Measurements from ENCODE around the gene CIP2A.

The CIP2A gene

DNA sequence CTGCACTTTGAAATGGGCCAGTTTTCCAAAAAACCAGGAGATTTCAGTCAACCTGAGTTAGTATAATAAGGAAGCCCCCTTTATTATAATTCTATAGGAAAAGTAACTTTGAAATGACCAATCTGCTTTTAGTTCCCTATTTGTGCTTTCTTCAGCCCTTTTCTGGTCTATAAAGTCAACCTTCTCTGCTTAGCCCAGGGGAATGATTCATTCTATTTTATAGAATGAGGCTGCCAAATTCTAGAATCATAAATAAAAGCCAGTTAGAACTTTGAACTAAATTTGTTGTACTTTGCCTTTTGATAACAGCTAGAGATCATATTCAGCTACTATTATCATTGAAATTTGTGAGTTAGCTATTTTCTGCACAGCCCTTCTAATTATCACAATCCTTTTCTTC, 24.7 kb downstream of the CIP2A start:
- DNase-seq (ENCODE audit: low spot score) = no peak
- FAIRE-seq = no peak

DNA sequence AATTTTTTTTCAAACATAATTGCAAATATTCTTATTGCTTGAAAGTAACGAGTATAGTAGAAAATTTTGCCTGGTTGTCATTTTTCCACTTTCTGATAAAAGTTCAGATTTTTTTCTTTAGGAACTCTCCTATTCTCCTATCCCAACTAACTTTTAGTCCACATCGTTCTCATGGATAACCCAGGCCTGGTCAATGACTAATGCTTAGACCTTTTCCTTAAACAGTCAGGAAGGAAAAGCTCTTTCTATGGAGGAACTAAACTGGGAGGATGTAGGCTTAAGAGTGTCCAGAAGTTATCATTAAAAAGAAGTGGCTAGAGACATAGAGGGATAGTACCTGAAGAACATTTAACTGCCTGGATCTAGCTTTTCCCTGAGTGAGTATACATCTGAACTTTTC, 26.7 kb downstream of the CIP2A start:
- DNase-seq (ENCODE audit: low spot score) = no peak
- FAIRE-seq = no peak

DNA sequence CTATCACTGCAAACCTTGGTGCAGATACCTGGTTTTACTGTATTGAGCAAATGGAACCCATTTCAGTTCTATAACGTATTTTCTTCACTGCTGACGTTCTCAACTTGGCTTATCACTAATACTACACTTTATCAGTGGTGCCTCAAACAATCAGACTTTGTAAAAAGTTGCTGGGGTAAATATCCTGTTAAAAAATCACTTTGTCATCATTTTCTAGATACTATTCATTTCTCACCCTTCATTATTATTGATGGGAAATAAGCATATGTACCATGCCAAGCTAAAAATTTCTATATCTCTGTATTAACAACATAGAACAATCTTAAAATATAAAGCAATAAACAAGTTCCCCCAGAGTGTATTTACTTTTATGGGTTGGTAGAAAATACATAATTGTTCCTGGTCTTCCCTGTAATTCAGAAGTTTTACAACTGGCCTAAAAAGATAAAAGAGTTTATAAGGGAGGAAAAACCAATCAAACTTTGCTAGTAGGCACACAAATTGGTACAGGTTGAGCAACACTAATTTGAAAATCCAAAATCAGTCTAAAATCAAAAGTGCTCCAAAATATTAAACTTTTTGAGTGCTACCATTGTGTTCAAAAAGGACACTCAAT, 33.2 kb downstream of the CIP2A start:
- no peak for DNase-seq (ENCODE audit: low spot score)
- no peak for FAIRE-seq

DNA sequence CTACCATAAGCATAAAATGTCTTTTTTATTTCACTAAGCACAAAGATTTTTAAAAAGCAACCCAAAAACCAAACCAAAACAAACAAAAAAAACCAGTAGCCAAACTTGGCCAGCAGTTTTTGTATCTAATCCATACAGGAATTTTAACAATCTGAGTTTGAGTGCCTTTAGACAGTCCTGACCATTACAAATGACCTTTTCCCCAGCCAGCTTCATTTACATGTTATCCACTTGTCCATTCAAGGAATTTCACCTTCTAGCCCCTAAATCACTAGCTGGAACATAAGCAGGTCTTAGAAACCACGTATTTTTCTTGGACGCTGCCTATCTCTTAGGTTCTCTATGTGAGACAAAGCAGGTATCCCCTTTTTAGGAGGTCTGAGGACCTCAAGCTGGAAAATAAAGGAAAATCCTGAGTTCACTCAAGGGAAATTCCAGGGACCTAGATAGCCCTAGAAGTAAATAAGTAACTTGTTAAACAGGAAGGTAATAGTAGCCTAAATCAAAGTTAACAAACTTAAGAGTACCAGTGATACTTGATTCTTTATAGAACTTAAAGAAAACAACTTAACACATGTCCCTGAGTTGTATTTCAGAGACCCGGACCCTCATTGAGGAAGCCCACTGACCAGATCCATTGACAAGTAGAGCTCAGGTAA, 34.2 kb downstream of the CIP2A start:
- DNase-seq (ENCODE audit: low spot score) = no peak
- FAIRE-seq = no peak

DNA sequence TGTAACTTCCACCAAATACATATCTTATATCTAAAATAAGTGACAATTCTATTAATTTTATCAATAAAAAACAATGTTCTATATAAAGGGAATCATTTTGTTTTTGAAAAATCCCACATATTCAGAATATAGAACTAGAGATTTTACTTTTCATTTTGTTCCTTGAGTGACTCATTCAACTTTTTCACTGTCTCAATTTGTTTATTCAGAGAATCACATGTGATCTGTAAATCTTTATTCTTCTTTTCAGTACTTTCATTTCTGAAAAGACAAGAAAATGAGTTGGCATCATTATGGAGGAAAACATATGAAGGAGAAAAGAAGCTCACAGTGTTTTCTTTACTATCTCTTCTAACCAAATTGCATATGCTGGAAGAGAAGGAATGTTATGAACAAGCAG, 35.0 kb downstream of the CIP2A start:
- FAIRE-seq = no peak
- no peak for DNase-seq (ENCODE audit: low spot score)

DNA sequence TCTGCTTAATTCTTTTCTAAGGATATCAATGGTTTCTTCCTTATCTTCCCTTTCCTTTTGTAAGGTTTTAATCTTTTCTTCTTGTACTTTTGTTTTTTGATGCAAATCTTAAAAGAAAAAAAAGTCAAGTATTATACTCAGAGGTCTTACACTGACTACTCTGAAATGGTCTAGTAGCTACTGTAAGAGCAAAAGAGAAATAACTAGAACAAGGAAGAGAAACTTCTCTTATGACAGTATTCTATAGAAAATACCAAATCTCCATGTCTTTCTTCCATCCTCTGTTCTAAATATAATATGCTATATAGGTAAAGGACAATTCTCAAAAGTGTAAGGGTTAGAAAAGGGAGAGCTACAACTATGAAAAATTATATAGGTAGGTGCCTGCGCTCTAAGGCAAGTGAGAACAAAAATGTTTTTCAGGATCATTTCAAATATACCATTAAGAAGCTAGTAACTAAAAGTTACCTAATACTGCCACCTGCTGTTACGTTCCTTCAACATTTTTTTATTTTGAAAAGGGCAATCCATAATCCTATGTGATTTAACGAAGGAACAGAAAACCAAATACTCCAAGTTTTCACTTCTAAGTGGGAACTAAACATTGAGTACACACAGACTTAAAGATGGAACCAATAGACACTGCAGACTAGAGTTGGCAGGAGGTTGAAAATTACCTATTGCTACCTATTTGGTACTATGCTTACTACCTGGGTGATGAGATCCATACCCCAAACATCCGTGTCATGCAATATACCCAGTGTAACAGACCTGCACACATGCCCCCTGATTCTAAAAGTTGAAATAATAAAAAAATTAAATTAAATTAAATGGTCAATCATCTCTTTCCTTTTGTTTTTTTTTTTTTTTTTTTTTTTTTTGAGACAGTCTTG, 36.7 kb downstream of the CIP2A start:
- FAIRE-seq (no peak), DNase-seq (ENCODE audit: low spot score) (peak; percentile 13)

DNA sequence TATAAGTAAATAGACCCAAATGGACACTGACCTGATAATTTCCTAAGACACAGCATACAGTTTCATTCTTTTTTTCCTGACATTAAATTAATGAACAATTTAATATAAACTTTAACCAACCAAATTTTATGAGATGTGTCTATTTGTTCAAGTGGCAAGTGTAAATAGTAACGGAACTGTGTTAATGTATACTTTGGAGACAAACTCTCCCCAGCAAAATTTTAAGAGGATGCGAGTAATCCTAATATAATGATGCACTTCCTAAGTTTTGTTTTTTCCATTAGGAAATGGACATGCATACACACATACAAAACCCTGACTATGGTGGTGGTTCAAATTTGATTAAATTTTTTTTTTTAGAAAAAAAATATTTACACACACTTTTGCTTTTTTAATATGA, 40.4 kb downstream of the CIP2A start:
- DNase-seq (ENCODE audit: low spot score) (no peak), FAIRE-seq (no peak)

DNA sequence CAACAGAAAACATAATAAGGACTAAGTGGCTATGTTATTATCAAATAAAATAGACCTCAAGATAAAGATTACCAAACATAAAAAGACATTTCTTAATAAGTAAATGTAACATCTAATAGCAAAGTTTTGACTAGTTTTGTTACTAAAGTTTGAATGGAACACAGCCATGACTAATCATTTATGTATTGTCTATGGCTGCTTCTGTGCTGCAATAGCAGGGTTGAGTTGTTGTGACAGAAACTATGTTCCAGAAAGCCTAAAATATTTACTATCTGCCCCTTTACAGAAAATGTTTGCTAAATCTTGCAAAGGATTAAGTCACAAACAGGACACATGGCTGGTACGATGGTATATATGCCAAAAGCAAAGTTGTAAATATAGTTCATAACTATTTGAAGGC, 40.9 kb downstream of the CIP2A start:
- no peak for DNase-seq (ENCODE audit: low spot score)
- FAIRE-seq = no peak

DNA sequence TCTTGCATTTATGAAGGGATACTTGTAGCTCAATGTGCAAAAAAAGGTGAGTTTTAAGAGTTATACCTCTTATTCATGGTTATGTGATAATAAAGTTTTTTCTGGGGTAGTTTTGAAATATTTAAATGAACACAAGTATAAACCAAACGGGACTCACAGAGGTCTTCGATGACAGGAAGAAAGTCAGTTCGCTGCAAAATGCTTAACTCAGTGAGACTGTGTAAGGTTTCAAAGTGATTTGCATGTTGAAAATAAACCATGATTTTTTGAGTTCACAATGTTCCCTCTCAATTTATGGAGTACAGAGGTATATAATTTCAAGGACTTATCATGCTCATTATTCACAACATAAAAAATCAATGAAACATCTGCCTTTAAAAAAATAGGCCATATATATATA, 42.5 kb downstream of the CIP2A start:
- FAIRE-seq (no peak), DNase-seq (ENCODE audit: low spot score) (no peak)

DNA sequence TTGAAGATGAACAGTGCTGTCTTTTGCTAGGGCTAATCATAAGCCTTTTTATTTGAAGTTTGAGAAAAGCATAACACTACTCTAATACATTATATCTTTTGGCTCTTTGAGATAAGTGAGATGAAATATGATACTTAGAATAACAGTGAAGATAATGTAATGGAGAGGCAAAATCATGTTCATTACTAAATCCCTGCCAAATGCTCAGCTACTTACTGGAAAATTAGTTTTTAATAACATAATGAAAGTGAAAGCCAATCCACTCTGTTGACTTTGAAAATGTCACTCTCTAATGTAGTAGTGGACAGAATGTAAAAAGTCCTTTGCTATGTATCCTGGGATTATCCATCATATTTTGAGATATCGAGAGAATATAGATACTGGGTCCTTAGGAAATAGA, 43.0 kb downstream of the CIP2A start:
- FAIRE-seq = no peak

DNA sequence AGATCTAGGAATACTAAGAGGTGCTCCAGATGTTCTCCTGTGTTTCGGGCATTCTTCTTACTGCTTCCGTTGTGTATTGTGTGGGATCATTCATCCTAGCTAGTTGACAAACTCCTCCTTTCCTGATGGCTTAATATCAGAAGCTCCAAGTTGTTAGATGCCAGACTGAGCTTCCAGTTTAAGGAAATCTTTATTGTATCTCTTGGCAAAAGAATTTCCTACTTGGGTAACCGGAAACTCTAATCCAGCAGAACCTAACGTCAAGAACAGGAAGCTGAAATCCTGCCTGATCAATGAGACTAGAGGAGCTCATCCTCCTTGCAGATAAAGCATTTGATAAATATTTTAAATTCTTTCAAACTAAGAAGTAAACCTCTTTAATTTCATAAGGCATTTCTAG, 51.2 kb downstream of the CIP2A start:
- FAIRE-seq (no peak), DNase-seq (ENCODE audit: low spot score) (no peak)

More for the DNA sequence above, 43.0 kb downstream of the CIP2A start:
- no peak for DNase-seq (ENCODE audit: low spot score)

DNA sequence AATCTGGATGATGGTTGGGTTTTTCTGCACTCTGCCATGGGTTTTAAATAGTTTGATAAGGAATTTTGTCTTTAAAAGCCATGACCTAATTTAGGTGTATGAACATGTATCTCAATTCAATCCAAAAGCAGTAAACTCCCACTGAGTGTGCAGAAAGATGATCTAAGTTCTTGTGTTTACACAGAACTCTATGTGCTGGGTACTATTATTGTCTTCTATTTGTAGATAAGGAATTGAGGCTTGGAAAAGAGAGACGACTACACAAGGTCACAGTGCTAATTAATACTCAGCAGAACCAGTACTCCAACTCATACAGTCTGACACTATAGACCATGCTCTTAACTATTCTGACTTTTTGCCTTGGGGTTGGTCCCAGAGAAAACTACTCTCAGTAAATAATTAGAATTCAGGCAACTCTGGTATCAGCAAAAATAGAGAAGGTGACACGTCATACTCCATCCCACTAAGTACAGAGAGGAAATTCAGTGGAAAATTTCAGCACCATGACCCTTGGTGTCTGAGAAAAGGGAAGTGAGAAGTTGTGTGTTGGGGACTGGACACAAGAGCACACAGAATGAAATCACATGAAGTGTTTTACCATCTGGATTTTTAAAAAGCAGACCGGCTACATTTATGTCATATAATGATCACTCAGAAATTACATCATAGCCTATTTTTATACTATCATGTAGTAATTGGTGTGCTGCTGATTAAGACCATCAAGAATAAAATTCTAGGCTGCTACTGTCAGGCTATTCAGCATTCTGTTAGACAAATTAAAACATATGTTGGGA, 60.6 kb downstream of the CIP2A start:
- no peak for DNase-seq (ENCODE audit: low spot score)
- no peak for FAIRE-seq

DNA sequence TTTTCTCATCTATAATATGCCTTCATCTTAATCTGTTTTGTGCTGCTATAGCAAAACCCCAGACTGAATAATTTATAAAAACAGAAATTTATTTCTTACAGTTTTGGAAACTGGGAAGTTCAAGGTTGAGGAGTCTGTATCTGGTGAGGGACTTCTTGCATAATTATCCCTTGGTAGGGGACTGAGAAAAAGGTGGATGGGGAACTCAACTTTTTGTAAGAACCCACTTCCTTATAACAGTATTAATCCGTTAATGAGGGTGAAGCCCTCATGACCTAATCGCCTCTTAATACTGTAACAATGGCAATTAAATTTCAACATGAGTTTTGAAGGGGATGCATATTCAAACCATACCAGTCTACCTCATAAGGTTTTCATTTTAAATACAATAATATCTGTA, 61.4 kb downstream of the CIP2A start:
- DNase-seq (ENCODE audit: low spot score) (no peak), FAIRE-seq (no peak)

DNA sequence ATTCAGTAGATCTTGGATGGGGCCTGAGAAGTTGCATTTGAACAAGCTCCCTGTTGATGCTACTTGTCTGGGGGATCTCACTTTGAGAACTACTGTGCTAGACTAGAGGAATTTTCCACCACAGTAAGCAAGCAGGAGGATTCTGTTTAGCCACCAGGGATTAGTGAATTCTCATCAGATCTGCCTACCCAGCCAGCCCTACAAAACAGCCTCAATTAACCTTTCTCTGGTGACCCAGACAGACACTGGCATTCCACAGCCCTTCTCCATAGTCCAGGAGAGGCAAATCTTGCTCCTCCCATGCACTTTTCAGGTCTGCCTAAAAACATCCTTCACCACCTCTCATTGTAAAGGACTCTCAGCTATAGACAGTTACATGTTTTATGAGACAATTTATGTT, 62.1 kb downstream of the CIP2A start:
- DNase-seq (ENCODE audit: low spot score) (no peak), FAIRE-seq (no peak)

DNA sequence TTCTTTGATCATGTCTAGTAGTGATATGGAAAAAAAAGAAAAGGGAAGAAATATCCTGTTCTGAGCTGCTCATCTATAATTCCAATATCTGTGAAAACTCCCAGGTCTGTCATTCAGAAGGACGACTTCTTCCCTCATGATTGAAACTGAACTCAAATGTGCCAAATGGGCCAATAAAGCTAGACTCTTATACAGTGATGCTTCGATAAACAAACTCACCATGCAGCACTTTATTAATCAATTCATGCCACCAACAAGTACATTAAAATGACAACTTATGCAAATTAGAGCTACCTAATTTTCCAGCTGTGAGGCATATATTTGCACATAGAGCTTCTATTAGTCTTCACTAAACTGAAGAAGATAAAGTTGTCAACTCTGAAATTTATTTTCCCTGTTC, 63.3 kb downstream of the CIP2A start:
- no peak for DNase-seq (ENCODE audit: low spot score)
- no peak for FAIRE-seq

DNA sequence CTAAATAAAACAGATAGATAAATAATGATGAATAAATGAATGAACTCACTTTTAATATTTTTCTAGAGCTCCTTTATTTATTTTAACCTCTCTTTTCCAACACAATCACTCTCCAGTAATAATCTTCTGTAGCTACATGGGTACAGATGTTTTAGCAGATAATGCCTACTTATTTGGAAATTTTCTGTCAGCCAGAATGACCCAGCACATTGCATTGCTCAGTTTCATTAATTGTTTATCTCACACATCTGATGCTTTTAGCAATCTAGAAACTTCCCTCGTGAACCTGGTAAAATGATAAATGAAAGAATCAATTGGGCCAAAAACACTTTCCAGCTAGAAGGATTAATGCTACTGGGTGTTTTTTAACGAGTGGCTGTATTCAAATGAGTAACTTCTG, 64.0 kb downstream of the CIP2A start:
- FAIRE-seq = no peak

DNA sequence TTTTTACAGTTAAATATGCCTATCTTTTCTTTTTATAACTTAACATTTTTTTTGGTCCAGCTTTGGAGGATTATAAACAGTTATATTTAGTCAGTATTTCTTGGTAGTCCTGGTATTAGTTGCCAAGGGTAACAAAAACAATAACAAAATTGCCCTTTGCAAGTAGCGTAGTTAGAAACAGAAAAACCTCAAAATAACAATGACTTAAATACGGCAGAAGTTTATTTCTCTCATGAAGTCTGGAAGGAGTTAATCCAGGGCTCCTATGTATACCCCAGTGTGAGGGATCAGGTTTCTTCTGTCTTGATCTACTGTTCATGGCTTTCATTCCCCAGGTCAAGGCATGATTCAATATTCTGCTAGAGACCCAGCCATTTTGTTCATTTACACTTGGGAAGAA, 64.7 kb downstream of the CIP2A start:
- DNase-seq (ENCODE audit: low spot score) (no peak), FAIRE-seq (no peak)

More for the DNA sequence above, 64.0 kb downstream of the CIP2A start:
- DNase-seq (ENCODE audit: low spot score) = no peak

DNA sequence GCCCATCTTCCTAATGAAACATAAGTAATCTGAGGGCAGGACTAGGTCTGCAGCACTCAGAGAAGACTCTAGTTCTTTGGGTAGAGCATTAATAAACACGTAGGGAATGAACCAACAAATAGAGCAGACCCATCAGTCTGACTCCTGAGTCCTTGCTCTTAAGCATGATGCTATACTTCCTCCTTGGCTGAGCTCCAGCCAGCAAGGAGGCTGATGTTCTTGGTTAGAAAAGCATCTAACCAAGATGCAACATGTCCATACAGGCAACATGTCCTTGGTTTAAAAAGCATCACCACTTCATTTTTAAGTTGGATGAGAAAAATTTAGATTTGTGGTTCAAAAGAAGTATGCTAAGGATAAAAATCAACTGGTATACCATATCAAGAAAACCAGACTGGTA, 70.3 kb downstream of the CIP2A start:
- FAIRE-seq (no peak), DNase-seq (ENCODE audit: low spot score) (no peak)

DNA sequence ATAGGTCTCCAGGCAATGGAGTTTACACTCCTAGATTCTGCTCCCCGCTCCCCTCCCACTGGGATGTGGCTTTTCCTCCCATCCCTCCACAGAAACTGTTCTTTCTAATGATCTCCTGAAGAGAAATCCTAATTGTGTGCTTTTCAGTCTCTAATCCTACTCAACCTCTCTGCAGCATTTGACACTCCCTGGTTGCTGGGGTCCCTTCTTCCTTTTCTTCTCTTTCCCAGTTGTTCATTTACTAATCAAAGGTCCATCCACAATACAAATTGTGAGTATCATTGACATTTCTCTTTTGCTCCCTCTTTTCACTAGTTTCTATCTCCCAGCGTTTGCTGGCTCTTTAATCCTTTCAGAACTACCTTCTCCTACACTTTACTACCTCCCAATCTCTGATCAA, 72.4 kb downstream of the CIP2A start:
- no peak for DNase-seq (ENCODE audit: low spot score)
- no peak for FAIRE-seq

DNA sequence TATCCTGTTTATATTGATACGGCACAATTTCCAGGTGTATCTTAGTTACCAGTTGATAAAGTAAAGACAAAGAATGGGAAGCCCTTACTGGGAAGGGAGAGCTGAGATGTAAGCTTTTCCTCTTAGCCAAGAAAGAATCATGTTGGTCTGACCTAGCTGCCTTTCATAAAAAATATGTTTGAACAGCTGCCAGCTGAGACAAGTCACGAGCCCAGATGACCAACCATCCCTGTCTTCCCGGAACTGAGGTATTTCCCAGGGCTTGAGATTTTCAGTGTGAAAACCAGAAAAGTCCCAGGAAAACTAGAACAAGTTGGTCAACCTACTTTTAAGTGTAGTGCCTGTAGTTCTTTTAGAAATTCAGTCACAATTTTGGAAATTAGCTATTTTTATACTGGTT, 75.3 kb downstream of the CIP2A start:
- no peak for FAIRE-seq
- peak; percentile 32 for DNase-seq (ENCODE audit: low spot score)

DNA sequence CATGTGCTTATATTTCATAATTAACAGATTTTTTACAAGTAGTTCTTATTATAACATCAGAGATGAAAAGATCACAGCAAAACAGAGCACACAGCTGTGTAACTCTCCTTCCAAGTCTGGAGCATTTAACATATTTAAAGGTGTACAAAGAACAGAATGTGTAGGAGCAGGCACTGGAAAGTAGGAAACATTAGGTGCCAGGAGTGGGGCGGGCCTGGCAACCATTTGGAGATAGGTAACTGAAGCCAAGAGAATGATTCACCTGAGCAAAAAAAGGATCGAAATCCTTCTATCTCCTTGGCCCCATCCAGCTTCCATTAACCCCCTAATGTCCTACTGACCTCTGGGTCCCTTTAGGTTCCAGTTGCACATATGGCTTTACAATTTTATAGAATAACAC, 76.6 kb downstream of the CIP2A start:
- FAIRE-seq (no peak), DNase-seq (ENCODE audit: low spot score) (no peak)

DNA sequence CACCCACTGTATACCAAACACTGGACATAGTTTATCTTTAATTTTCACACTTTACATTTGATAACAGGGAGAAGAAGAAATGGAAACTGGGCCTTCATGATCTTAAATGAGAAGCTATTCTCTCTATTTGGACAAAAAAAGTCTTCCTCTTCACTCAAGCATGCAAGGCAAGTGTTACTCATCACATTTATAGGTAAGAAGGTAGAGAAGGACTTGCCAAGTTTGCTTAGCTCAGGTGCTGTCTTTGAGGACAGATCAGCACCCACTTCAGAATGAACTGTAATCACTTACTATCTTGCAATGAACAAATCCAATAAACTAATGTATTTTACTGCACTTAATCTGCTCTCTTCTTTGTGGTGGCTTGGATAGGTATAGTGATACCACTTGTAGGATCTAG, 77.7 kb downstream of the CIP2A start:
- DNase-seq (ENCODE audit: low spot score) (no peak), FAIRE-seq (no peak)

Measured in urothelium cell line (cell line).